WTC11 (cell line): Measurements from ENCODE around the gene NFE2L3. TPM values are rescaled to one million over a fixed set of nuclear protein-coding genes. Genes with fewer than 3 reads are reported as not detected.

Source experiments
- total RNA-seq: library from RNA; stranded (reverse); gene quantifications from 3 replicates; pipeline ENCODE4 v1.2.3, GENCODE V29; 2021

The NFE2L3 gene
- total RNA-seq, 1 experiment from 2014 or later = 66.8 TPM

Other genes starting within 250 kb of the NFE2L3 start
- gene HNRNPA2B1, start 48.5 kb downstream of the NFE2L3 start, total RNA-seq = 1,081 to 1,101 TPM (median 1,097 TPM) in 3 replicates
- gene CBX3, start 49.5 kb downstream of the NFE2L3 start, total RNA-seq = 204 to 232 TPM (median 213 TPM) in 3 replicates
- gene SNX10, start 139.7 kb downstream of the NFE2L3 start, total RNA-seq = 10.8 to 13.3 TPM (median 12.5 TPM) in 3 replicates